RWPE2 (cell line): ENCODE results near the gene CDH4.

ENCODE experiments used
- ATAC-seq: fragments of 200-7000 bp; cut with Tn5 transposase; 3 replicates; pipeline ENCODE4 v1.9.1; 2021; ENCODE audit warnings: low read depth
- DNase-seq: peaks from one replicate; pipeline ENCODE4 v3.0.0-alpha.2; 2020; ENCODE audit warnings: low spot score
- H3K27ac ChIP-seq: fragments of 450-650 bp; 2 replicates; pipeline ENCODE4 v1.5.1; 2017; ENCODE audit warnings: mild to moderate bottlenecking; ENCODE audit not compliant: poor library complexity, severe bottlenecking
- H3K27me3 ChIP-seq: fragments of 250-450 bp; sonication (Bioruptor Pico); 2 replicates; pipeline ENCODE4 v1.5.1; 2021; ENCODE audit warnings: mild to moderate bottlenecking, moderate library complexity; ENCODE audit not compliant: insufficient read depth, poor library complexity, severe bottlenecking
- H3K36me3 ChIP-seq: fragments of 250-450 bp; sonication (Bioruptor Pico); 2 replicates; pipeline ENCODE4 v1.5.1; 2020; ENCODE audit warnings: low read depth, mild to moderate bottlenecking, moderate library complexity
- H3K4me1 ChIP-seq: fragments of 250-450 bp; sonication (Bioruptor Pico); 2 replicates; pipeline ENCODE4 v1.5.1; 2021; ENCODE audit warnings: mild to moderate bottlenecking, moderate library complexity; ENCODE audit not compliant: insufficient read depth, poor library complexity, severe bottlenecking
- H3K4me3 ChIP-seq: fragments of 250-450 bp; sonication (Bioruptor Pico); 2 replicates; pipeline ENCODE4 v1.5.1; 2021; ENCODE audit warnings: mild to moderate bottlenecking, moderate library complexity; ENCODE audit not compliant: severe bottlenecking
- H3K9me3 ChIP-seq: fragments of 250-450 bp; sonication (Bioruptor Pico); 2 replicates; pipeline ENCODE4 v1.5.1; 2021; ENCODE audit warnings: mild to moderate bottlenecking, moderate library complexity; ENCODE audit not compliant: severe bottlenecking
- CTCF ChIP-seq: fragments of 450-650 bp; IDR thresholded peaks from one replicate; pipeline ENCODE4 v1.5.1; 2017; ENCODE audit warnings: mild to moderate bottlenecking, moderate library complexity; ENCODE audit not compliant: poor library complexity, severe bottlenecking

Gene CDH4

GRCh38 chr20:61706259-61706961 is 454.3 kb downstream of the CDH4 start:
- no peaks in the 10 kb centered on the region for H3K27me3 ChIP-seq
- no peak overlapping the region for H3K27ac ChIP-seq
- no peaks in the 10 kb centered on the region for H3K4me1 ChIP-seq
- no peaks in the 10 kb centered on the region for H3K9me3 ChIP-seq
- DNase-seq: no peak
- TF ChIP-seq CTCF: no peak
- no peak overlapping the region for H3K4me3 ChIP-seq
- no peak; the same call in 2 of the 3 replicates for ATAC-seq
- H3K36me3 ChIP-seq: no peaks in the 10 kb centered on the region

GRCh38 chr20:61708891-61709290 is 456.8 kb downstream of the CDH4 start:
- ATAC-seq: no peak
- no peaks in the 10 kb centered on the region for H3K27me3 ChIP-seq

GRCh38 chr20:61710108-61710507 is 458.0 kb downstream of the CDH4 start:
- Histone ChIP-seq H3K36me3 (no peaks in the 10 kb centered on the region), H3K4me1 (no peaks in the 10 kb centered on the region), H3K27ac (no peak overlapping the region), H3K27me3 (no peaks in the 10 kb centered on the region), H3K9me3 (peaks cover under 1% of the 10 kb centered on the region), H3K4me3 (no peak overlapping the region)
- no peak for ATAC-seq
- DNase-seq: no peak
- TF ChIP-seq CTCF: no peak

More at GRCh38 chr20:61708891-61709290, 456.8 kb downstream of the CDH4 start:
- DNase-seq: no peak
- Histone ChIP-seq H3K27ac (no peak overlapping the region), H3K9me3 (no peaks in the 10 kb centered on the region), H3K4me3 (no peak overlapping the region), H3K4me1 (no peaks in the 10 kb centered on the region), H3K36me3 (no peaks in the 10 kb centered on the region)
- no peak for TF ChIP-seq CTCF

- ATAC-seq (peak; percentile 35), DNase-seq (no peak)
- Histone ChIP-seq H3K36me3 (no peaks in the 10 kb centered on the region), H3K4me3 (no peak overlapping the region), H3K9me3 (peaks cover 2% of the 10 kb centered on the region), H3K27ac (no peak overlapping the region), H3K27me3 (no peaks in the 10 kb centered on the region), H3K4me1 (no peaks in the 10 kb centered on the region)
- no peak for TF ChIP-seq CTCF
These were observed 460.6 kb downstream of the CDH4 start for GRCh38 chr20:61712688-61713087.

- no peak for TF ChIP-seq CTCF
- ATAC-seq (peak; percentile 15; the same call in 2 of the 3 replicates), DNase-seq (no peak)
- Histone ChIP-seq H3K27me3 (no peaks in the 10 kb centered on the region), H3K4me1 (no peaks in the 10 kb centered on the region), H3K4me3 (no peak overlapping the region), H3K27ac (no peak overlapping the region), H3K9me3 (peaks cover 2% of the 10 kb centered on the region), H3K36me3 (no peaks in the 10 kb centered on the region)
These were observed 466.4 kb downstream of the CDH4 start for GRCh38 chr20:61718361-61719005.
